HG03175 (cell line): ENCODE results near the gene MRPL37.
"Not testable (repeated sequence)": the region's sequence is repeated elsewhere in the genome, so short reads cannot be mapped to it uniquely, and the experiment has no call there.

ENCODE experiments used
- ATAC-seq: cut with Tn5 transposase; IDR thresholded peaks from one replicate; pipeline ENCODE4 v1.9.1; 2021; ENCODE audit warnings: mild to moderate bottlenecking, moderate library complexity; ENCODE audit not compliant: unreplicated experiment

MRPL37 gene

GRCh38 chr1:54199765-54200518 lies at the start of gene MRPL37, which contains the start of gene CYB5RL:
TSS of gene MRPL37 (plus strand) at chr1:54200167. CDS start at chr1:54200244, 77 bp downstream.
TSS of gene CYB5RL (minus strand) at chr1:54200030. CDS start at chr1:54195616, 4,414 bp downstream.
- peak; percentile 98 for ATAC-seq

GRCh38 chr1:54151013-54151412 lies 49.0 kb upstream of the MRPL37 start:
- no peak for ATAC-seq

- no peak for ATAC-seq
Measured at GRCh38 chr1:54152696-54153095, 47.3 kb upstream of the MRPL37 start, which contains the start of gene CDCP2. TSS of gene CDCP2 (minus strand) at chr1:54153000. CDS start at chr1:54152922, 78 bp downstream.

- no peak for ATAC-seq
Measured at GRCh38 chr1:54153535-54154439, 46.2 kb upstream of the MRPL37 start.

- no peak for ATAC-seq
Measured at GRCh38 chr1:54156201-54156600, 43.8 kb upstream of the MRPL37 start.

- no peak for ATAC-seq
Measured at GRCh38 chr1:54156986-54157385, 43.0 kb upstream of the MRPL37 start.

GRCh38 chr1:54157401-54157800 lies 42.6 kb upstream of the MRPL37 start:
- ATAC-seq, result no peak

- no peak for ATAC-seq
Measured at GRCh38 chr1:54158071-54158470, 41.9 kb upstream of the MRPL37 start.

GRCh38 chr1:54159733-54160316 lies 40.1 kb upstream of the MRPL37 start:
- no peak for ATAC-seq

- ATAC-seq, result no peak
Measured at GRCh38 chr1:54160351-54160750, 39.6 kb upstream of the MRPL37 start.

GRCh38 chr1:54161495-54162168 lies 38.3 kb upstream of the MRPL37 start:
- no peak for ATAC-seq

GRCh38 chr1:54163051-54163450 lies 36.9 kb upstream of the MRPL37 start:
- no peak for ATAC-seq

GRCh38 chr1:54163573-54163972 lies 36.4 kb upstream of the MRPL37 start:
- ATAC-seq, result no peak

- no peak for ATAC-seq
Measured at GRCh38 chr1:54165146-54165545, 34.8 kb upstream of the MRPL37 start.

- ATAC-seq, result not testable (repeated sequence)
Measured at GRCh38 chr1:54166357-54166756, 33.6 kb upstream of the MRPL37 start.

GRCh38 chr1:54167422-54168139 lies 32.4 kb upstream of the MRPL37 start:
- ATAC-seq, result no peak

- no peak for ATAC-seq
Measured at GRCh38 chr1:54168206-54168965, 31.6 kb upstream of the MRPL37 start.

- no peak for ATAC-seq
Measured at GRCh38 chr1:54169068-54169467, 30.9 kb upstream of the MRPL37 start.

GRCh38 chr1:54171016-54171415 lies 29.0 kb upstream of the MRPL37 start:
- ATAC-seq, result no peak
